ENCODE results near the gene MESP1.

Gene MESP1

GRCh38 chr15:89714775-89715174 lies 36.3 kb downstream of the MESP1 start:
- no peak for FAIRE-seq
- TF ChIP-seq POU2F2 (IDR thresholded peaks at IDR 0.05; ENCODE audit: low read depth, low read length) (no peak), PAX5 (IDR thresholded peaks at IDR 0.05; ENCODE audit: insufficient read depth, low read length, severe bottlenecking) (no peak), TAF1 (IDR thresholded peaks at IDR 0.05; ENCODE audit: low read depth, low read length) (no peak), SPI1 (IDR thresholded peaks at IDR 0.05; ENCODE audit: low read depth, low read length) (no peak), POLR2A (IDR thresholded peaks at IDR 0.05; ENCODE audit: low read depth, low read length) (no peak), POLR2AphosphoS5 (IDR thresholded peaks at IDR 0.05; ENCODE audit: low read depth, low read length) (no peak)
- DNase-seq (ENCODE audit: insufficient read length, low spot score): no peak

- DNase-seq (ENCODE audit: insufficient read length, low spot score) (no peak), FAIRE-seq (no peak)
- TF ChIP-seq POLR2A (IDR thresholded peaks at IDR 0.05; ENCODE audit: low read depth, low read length): no peak
These were observed 43.5 kb downstream of the MESP1 start for GRCh38 chr15:89707577-89707976.

GRCh38 chr15:89704411-89704810 lies 46.6 kb downstream of the MESP1 start:
- FAIRE-seq (no peak), DNase-seq (ENCODE audit: insufficient read length, low spot score) (no peak)

More at GRCh38 chr15:89704411-89704810, 46.6 kb downstream of the MESP1 start:
- TF ChIP-seq TAF1 (IDR thresholded peaks at IDR 0.05; ENCODE audit: low read depth, low read length) (no peak), POLR2AphosphoS5 (IDR thresholded peaks at IDR 0.05; ENCODE audit: low read depth, low read length) (no peak), PAX5 (IDR thresholded peaks at IDR 0.05; ENCODE audit: insufficient read depth, low read length, severe bottlenecking) (no peak), SPI1 (IDR thresholded peaks at IDR 0.05; ENCODE audit: low read depth, low read length) (no peak), POLR2A (IDR thresholded peaks at IDR 0.05; ENCODE audit: low read depth, low read length) (no peak)
